Anterior cingulate cortex (tissue), 58 donors: Measurements from ENCODE around the gene CFAP61.
A peak's percentile ranks its signal among the peaks of the same experiment; 100 is the strongest.

Experiments
- DNase-seq, 58 donors: peaks; one replicate each; lab custom pipeline; 2025; lab: John Stamatoyannopoulos, UW

The CFAP61 gene

GRCh38 chr20:20373091-20373571, 320.8 kb downstream of the CFAP61 start:
- peak in 3 of 58 donors; percentile 3 to 70 (median 30) for DNase-seq

- no peak for DNase-seq
Measured at GRCh38 chr20:20375862-20376261, 323.5 kb downstream of the CFAP61 start.

GRCh38 chr20:20386192-20386591, 333.9 kb downstream of the CFAP61 start:
- no peak for DNase-seq

GRCh38 chr20:20390393-20390792, 338.1 kb downstream of the CFAP61 start:
- no peak for DNase-seq

GRCh38 chr20:20391115-20391514, 338.8 kb downstream of the CFAP61 start:
- no peak for DNase-seq

GRCh38 chr20:20391766-20392165, 339.4 kb downstream of the CFAP61 start:
- no peak for DNase-seq

GRCh38 chr20:20393207-20394120, 341.1 kb downstream of the CFAP61 start:
- DNase-seq = no peak

- DNase-seq = no peak
Measured at GRCh38 chr20:20395087-20395486, 342.8 kb downstream of the CFAP61 start.

GRCh38 chr20:20395903-20396568, 343.7 kb downstream of the CFAP61 start:
- DNase-seq = no peak

GRCh38 chr20:20396794-20397193, 344.5 kb downstream of the CFAP61 start:
- no peak for DNase-seq

- peak in 1 of 58 donors; percentile 6 for DNase-seq
Measured at GRCh38 chr20:20398123-20398522, 345.8 kb downstream of the CFAP61 start.

GRCh38 chr20:20399531-20400500, 347.5 kb downstream of the CFAP61 start:
- no peak for DNase-seq

- DNase-seq = no peak
Measured at GRCh38 chr20:20401991-20402390, 349.7 kb downstream of the CFAP61 start.

- no peak for DNase-seq
Measured at GRCh38 chr20:20404633-20405032, 352.3 kb downstream of the CFAP61 start.

- DNase-seq = no peak
Measured at GRCh38 chr20:20405623-20406022, 353.3 kb downstream of the CFAP61 start.

- DNase-seq = no peak
Measured at GRCh38 chr20:20406306-20406705, 354.0 kb downstream of the CFAP61 start.

GRCh38 chr20:20407891-20408805, 355.8 kb downstream of the CFAP61 start:
- peak in 25 of 58 donors; percentile 5 to 59 (median 17) for DNase-seq

- DNase-seq = no peak
Measured at GRCh38 chr20:20409331-20409730, 357.0 kb downstream of the CFAP61 start.
